Measurements from ENCODE around the gene CNNM1. TPM values are rescaled to one million over a fixed set of nuclear protein-coding genes. Genes with fewer than 3 reads are reported as not detected.

Gene CNNM1
- polyA plus RNA-seq, 1 experiment = 1.3 TPM

DNA sequence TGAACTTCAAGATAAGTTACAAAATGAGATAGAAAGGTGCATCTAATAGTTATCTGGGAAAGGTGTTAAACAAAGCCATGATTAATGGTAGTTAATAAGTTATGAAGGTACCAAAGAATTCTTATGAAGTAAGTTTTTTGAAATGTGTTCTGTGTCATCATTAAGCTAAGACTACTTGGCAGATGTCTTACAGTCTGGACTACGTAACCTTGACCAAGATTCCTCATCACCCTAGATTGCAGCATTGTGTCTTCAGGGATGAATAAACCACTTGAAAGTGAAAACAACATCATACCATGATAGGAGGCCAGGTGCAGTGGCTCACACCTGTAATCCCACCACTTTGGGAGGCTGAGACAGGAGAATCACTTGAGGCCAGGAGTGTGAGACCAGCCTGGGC, 53.0 kb downstream of the CNNM1 start:
- CTCF ChIA-PET = interaction anchor here (1.4 kb wide), 1 partner anchor 10 kb away, joined by 9 read pairs; no protein-coding TSS in a partner anchor
- TF ChIP-seq, protein P1, sequence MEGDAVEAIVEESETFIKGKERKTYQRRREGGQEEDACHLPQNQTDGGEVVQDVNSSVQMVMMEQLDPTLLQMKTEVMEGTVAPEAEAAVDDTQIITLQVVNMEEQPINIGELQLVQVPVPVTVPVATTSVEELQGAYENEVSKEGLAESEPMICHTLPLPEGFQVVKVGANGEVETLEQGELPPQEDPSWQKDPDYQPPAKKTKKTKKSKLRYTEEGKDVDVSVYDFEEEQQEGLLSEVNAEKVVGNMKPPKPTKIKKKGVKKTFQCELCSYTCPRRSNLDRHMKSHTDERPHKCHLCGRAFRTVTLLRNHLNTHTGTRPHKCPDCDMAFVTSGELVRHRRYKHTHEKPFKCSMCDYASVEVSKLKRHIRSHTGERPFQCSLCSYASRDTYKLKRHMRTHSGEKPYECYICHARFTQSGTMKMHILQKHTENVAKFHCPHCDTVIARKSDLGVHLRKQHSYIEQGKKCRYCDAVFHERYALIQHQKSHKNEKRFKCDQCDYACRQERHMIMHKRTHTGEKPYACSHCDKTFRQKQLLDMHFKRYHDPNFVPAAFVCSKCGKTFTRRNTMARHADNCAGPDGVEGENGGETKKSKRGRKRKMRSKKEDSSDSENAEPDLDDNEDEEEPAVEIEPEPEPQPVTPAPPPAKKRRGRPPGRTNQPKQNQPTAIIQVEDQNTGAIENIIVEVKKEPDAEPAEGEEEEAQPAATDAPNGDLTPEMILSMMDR (IDR thresholded peaks at IDR 0.05; ENCODE audit: insufficient read depth, low read depth, low read length) = no peak
- no peaks in the 10 kb centered on the region for H3K36me3 ChIP-seq (ENCODE audit: control insufficient read depth, insufficient read depth, low read length)
- no peaks in the 10 kb centered on the region for H3K27me3 ChIP-seq (ENCODE audit: control insufficient read depth, insufficient read depth, low read length)
- H3K4me3 ChIP-seq (ENCODE audit: low read depth, low read length) = no peak overlapping the region
- DNase-seq (ENCODE audit: low read depth) = no peak
- POLR2A ChIA-PET = no interaction called here

DNA sequence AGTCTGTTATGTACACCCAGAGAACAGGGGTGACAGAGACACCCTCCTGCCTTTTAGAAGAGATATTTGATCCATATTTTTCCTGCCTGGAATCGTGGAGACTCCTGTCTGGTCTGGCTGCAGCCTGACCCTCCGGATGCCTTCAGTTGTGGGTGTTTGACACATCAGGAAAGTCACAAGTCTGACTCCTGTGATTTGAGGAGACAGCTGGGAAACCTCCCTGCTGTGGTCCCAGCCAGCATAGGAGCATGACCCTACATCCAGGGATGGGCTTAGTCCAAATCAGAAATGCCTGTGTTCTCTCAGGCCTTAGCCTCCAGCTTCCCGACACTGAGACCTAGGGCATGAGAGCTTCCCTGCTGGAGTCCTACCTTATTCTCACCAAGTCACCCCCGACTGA, 57.9 kb downstream of the CNNM1 start:
- CTCF ChIA-PET = interaction anchor here (1.9 kb wide), 1 partner anchor 43 kb away, joined by 8 read pairs; the partner anchor contains the start of gene GOT1
- no peak overlapping the region for H3K4me3 ChIP-seq (ENCODE audit: low read depth, low read length)

GRCh38 chr10:99387541-99387940, 58.4 kb downstream of the CNNM1 start:
- CTCF ChIA-PET = interaction anchor here (1.9 kb wide), 1 partner anchor 43 kb away, joined by 8 read pairs; the partner anchor contains the start of gene GOT1
- no peak for DNase-seq (ENCODE audit: low read depth)
- POLR2A ChIA-PET = no interaction called here

More for the DNA sequence above, 57.9 kb downstream of the CNNM1 start:
- TF ChIP-seq, protein P1 (IDR thresholded peaks at IDR 0.05; ENCODE audit: insufficient read depth, low read depth, low read length) = no peak
- no peaks in the 10 kb centered on the region for H3K36me3 ChIP-seq (ENCODE audit: control insufficient read depth, insufficient read depth, low read length)
- H3K27me3 ChIP-seq (ENCODE audit: control insufficient read depth, insufficient read depth, low read length) = no peaks in the 10 kb centered on the region
- no peak for DNase-seq (ENCODE audit: low read depth)
- POLR2A ChIA-PET = no interaction called here

GRCh38 chr10:99389729-99390480, 60.7 kb downstream of the CNNM1 start:
- CTCF ChIA-PET = interaction anchor here (1.7 to 1.8 kb wide), 2 partner anchors 222 to 226 kb away, joined by 4 to 5 read pairs; no protein-coding TSS in a partner anchor
- POLR2A ChIA-PET = interaction anchor here (0.7 kb wide), 1 partner anchor 389 kb away, joined by 8 read pairs; no protein-coding TSS in a partner anchor
- no peak for DNase-seq (ENCODE audit: low read depth)
- H3K4me3 ChIP-seq (ENCODE audit: low read depth, low read length) = no peak overlapping the region
- TF ChIP-seq, protein P1 (IDR thresholded peaks at IDR 0.05; ENCODE audit: insufficient read depth, low read depth, low read length) = no peak
- no peaks in the 10 kb centered on the region for H3K27me3 ChIP-seq (ENCODE audit: control insufficient read depth, insufficient read depth, low read length)
- H3K36me3 ChIP-seq (ENCODE audit: control insufficient read depth, insufficient read depth, low read length) = no peaks in the 10 kb centered on the region

More at GRCh38 chr10:99387541-99387940, 58.4 kb downstream of the CNNM1 start:
- Histone ChIP-seq H3K4me3 (ENCODE audit: low read depth, low read length) (no peak overlapping the region), H3K36me3 (ENCODE audit: control insufficient read depth, insufficient read depth, low read length) (no peaks in the 10 kb centered on the region), H3K27me3 (ENCODE audit: control insufficient read depth, insufficient read depth, low read length) (no peaks in the 10 kb centered on the region)
- TF ChIP-seq, protein P1 (IDR thresholded peaks at IDR 0.05; ENCODE audit: insufficient read depth, low read depth, low read length) = no peak

DNA sequence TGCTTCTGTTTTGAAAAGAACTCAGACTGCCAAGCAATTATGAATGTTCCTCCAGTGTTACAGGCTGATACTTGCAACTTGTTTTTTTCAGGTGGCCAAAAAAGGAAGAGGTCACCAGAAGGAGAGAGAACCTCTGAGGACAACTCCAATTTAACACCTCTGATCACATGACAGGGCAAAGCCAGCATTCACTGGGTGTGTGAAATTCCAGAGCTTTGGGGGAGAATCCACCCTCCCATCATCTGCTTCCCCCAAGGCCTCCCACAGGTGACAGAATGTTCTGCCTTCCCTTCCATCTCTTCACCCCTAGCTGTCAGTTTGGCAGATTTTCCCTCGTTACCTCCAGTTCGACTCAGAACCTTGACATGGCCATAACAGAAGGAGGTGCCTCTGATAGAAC, 62.2 kb downstream of the CNNM1 start:
- H3K27me3 ChIP-seq (ENCODE audit: control insufficient read depth, insufficient read depth, low read length) = no peaks in the 10 kb centered on the region
- CTCF ChIA-PET = interaction anchor here (0.9 to 4.0 kb wide), 11 partner anchors 9 to 223 kb away, joined by 3 to 36 read pairs (median 8); partner anchors contain the start of gene GOT1
- no peak overlapping the region for H3K4me3 ChIP-seq (ENCODE audit: low read depth, low read length)
- TF ChIP-seq, protein P1 (IDR thresholded peaks at IDR 0.05; ENCODE audit: insufficient read depth, low read depth, low read length) = no peak
- no peaks in the 10 kb centered on the region for H3K36me3 ChIP-seq (ENCODE audit: control insufficient read depth, insufficient read depth, low read length)
- DNase-seq (ENCODE audit: low read depth) = no peak
- POLR2A ChIA-PET = no interaction called here
